NCI-H774 (cell line): ENCODE data around the gene MAPKBP1.
"Not testable (repeated sequence)": the region's sequence is repeated elsewhere in the genome, so short reads cannot be mapped to it uniquely, and the experiment has no call there.

Experiments
- DNase-seq: peaks from one replicate; lab custom pipeline; 2025; lab: John Stamatoyannopoulos, UW

MAPKBP1 gene

DNA sequence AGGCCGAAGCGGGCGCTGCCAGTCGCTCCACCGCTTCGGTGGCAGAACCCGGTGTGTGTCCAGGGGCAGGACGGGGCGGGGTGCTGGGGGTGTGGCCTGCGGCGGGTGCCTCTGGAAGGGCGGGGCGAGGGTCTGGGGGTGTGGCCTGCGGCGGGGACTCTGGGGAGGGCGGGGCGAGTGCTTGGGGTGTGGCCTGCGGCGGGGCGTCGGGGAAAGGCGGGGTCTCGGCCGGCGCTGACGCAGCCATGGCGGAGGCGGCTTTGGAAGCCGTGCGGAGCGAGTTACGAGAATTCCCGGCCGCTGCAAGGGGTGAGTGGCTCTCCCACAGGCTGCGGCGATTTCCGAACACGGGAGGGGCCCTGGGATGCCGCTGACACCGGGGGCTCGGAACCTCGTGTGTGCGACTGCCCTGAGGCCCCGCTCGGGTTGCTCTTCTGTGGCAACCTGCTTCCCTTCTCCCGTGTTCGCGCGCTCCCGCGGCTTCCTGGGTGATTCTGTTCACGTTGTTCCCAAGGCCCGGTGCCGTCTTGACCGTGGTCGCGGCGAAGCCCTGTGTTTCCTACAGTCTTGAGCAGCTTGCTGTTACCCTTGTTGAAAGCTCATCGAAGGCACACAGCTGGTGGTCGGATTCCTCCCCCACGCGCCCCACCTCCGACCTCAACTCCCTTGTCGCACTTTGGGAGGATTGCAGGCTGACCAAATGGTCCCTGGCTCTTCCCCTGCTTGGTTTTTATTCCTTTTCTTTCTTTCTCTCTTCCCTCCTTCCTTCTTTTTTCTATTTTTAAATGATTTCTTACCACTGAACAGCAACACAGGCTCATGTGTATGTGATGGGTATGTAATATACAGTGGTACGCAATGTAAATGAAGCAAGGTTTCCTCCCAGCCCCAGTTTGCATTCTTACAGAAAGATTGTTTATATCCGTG is 53.9 kb downstream of the MAPKBP1 start, which contains the start of gene JMJD7:
TSS of gene JMJD7 (plus strand) at position 213 of the 927 bp plus-strand sequence. CDS start at position 246, 33 bp downstream.
- DNase-seq, result peak; percentile 82

DNA sequence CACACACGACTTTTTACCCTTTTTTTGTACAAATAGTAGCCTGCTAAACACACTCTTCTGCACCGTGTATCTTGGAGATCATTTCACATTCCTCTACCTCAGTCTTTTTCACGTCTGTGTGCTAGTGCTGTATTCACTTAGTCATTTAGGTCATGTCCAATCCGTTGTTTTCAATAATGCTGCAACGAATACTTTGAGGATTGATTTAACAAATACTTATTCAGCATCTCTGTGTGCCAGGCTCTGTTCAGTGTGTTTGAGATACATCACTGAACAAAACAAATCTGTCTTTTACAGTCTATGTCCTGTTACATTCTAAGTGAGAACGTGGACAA is 54.5 kb downstream of the MAPKBP1 start:
- DNase-seq, result no peak

GRCh38 chr15:41829959-41830646 is 55.8 kb downstream of the MAPKBP1 start:
- no peak for DNase-seq

GRCh38 chr15:41831291-41831690 is 57.0 kb downstream of the MAPKBP1 start:
- not testable (repeated sequence) for DNase-seq

GRCh38 chr15:41832208-41832607 is 57.9 kb downstream of the MAPKBP1 start:
- DNase-seq, result no peak

DNA sequence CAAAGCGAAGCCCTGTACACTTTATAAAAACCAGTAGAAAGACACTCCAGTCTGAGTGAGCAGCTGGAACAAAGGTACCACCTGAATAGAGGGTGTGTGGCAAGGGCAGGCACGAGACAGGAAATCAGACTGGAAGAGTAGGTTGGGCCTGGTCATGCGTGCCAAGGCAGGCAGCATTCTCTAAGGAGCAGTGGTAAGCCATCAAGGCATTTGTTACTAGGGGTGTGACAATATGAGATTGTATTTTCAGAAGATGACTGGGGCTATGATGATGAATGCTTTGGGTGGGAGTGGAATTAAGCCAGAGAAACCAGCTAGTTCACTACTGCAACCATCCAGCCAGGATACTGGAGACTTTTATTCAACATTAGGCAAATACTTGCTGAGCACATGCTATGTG is 58.6 kb downstream of the MAPKBP1 start:
- no peak for DNase-seq

DNA sequence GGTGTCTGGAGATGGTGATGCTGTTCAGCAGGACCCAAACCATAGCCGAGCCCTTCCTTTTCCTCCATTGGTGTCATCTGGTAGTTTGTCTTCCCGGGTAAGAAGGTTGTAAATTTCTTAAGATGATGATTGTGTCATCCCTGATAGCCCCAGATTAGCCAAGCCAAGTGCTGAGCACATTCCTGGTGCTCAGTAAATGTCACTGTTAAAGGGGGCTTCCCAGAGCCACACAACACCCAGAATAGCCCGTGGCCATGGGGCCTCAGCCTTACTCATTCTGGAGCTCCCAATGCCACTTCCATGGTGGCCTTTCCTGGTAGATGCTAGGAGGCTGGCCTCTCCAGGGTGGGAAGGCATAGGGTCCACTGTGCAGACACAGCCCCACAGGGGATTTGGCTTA is 59.8 kb downstream of the MAPKBP1 start:
- DNase-seq, result no peak

DNA sequence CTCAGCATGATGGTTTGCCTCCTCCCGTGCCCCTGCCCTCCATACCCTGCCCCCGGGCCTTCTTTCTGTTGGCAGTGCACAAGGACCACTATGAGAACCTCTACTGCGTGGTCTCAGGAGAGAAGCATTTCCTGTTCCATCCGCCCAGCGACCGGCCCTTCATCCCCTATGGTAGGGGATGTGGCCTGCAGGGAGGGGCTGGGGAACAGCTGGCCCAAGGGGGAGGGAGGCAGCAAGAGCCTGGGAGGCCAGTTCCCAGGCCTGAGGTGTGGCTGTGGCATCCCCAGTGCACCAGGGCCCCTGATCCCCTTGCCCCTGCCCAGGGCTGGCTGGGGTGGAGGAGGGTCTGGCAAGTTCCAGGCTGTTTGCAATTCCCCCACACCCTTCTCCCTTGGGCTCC is 61.8 kb downstream of the MAPKBP1 start:
- DNase-seq, result no peak

DNA sequence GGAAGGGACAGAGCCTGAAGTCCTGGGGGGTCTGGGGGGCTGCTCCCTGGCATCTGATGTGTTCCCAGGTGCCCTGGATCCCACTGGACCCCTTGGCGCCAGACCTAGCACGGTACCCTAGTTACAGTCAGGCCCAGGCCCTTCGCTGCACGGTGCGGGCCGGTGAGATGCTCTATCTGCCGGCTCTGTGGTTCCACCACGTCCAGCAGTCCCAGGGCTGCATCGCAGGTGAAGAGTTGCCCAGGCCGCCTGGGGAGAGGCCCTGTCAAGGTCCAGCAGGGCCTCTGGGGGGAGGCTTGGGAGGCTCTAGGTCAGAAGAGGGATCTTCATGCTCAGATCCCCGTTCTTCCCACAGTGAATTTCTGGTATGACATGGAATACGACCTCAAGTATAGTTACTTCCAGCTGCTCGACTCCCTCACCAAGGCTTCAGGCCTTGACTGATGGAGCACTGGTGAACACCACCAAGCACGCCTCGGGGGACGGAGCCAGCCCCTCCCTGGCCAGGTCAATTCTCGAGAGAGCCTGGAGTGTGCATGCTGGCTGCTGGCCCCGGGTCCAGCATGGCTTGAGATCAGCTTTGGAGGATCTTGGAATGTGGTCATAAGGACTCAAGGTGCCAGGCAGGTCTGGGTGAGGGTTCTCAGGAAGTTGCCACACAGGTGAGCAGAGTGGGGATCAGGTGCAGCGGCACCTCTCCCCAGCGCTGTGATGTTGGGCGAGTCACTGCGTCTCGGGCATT is 62.6 kb downstream of the MAPKBP1 start:
- DNase-seq, result no peak

DNA sequence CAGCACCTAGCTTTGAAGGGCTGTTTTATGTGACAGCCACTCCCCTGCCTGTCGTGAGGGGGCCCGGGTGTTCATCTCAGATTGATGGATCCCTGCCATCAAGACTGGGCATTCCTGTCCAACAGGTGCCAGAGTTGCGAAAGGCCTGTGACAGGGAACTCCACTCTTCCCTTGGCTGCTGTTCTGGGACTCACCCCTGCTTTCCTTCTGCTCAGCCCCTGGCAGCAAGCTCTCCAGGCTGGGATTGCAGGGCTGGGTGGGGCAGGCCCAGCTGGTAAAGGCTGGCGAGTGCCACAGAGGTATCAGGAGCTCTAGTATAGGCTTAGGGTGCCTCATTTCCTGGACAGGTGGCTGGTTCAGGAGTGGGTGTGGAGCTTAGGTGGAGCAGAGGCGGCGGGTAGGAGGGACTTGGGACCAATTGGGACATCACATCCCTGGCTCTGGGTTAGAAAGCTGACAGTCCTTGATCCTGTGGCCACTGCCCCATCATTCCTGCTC is 64.2 kb downstream of the MAPKBP1 start, which contains the start of gene PLA2G4B:
TSS of gene PLA2G4B (plus strand) at position 448 of the 498 bp plus-strand sequence. CDS start 67 bp downstream, outside the sequence.
- no peak for DNase-seq

GRCh38 chr15:41839781-41840491 is 65.7 kb downstream of the MAPKBP1 start:
- DNase-seq, result no peak

GRCh38 chr15:41840673-41841072 is 66.4 kb downstream of the MAPKBP1 start:
- no peak for DNase-seq

DNA sequence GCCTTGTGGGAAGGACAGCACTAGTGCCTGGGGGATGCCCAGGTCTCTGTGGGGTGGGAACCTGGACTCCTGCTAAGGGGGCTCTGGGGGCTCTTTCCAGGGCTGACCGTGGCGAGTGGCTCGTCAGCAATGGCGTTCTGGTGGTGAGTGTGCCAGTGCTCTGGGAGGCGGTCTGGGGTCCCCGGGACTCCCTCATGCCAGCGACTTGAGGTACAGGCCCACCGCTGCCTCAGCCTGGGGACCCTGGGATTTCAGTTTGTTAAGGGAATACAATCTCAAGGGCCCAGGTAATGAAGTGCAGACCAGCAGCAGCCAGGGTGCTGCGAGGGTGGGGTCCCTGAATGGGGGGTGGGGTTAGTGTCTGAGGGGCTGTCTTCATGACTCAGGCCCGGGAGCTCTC is 66.8 kb downstream of the MAPKBP1 start:
- no peak for DNase-seq

DNA sequence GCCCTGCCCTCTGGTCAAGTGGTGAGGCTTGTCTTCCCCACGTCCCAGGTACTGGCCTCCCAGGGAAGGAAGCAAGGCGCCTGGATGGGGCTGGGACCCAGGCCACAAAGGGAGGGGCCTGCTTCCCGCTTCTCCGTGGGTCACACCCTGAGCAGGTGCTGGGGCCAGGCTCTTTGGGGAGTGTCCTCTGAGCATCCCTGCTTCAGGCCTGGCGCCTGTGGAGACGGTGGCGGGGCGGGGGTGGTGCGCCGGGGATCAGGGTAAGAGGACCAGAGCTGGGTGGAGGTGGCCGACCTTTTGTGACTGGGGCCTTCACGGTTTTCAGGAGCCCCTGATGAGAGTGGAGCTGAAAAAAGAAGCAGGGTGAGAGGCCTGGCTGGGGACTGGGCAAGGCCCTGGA is 67.9 kb downstream of the MAPKBP1 start:
- no peak for DNase-seq

- no peak for DNase-seq
Observed at GRCh38 chr15:41843571-41843970, 69.3 kb downstream of the MAPKBP1 start.

DNA sequence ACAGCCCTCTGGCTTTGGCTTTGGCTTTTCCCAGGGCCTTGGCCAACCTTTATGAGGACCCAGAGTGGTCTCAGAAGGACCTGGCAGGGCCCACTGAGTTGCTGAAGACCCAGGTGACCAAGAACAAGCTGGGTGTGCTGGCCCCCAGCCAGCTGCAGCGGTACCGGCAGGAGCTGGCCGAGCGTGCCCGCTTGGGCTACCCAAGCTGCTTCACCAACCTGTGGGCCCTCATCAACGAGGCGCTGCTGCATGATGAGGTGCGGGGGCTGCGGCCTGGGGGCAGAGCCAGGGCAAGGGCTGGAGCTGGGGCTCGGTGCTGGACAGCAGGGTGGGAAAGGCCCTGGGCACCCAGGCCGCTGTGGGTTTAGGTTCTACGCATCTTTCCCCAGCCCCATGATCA is 70.5 kb downstream of the MAPKBP1 start:
- no peak for DNase-seq

GRCh38 chr15:41847206-41847605 is 72.9 kb downstream of the MAPKBP1 start:
- no peak for DNase-seq

GRCh38 chr15:41847981-41848380 is 73.7 kb downstream of the MAPKBP1 start:
- no peak for DNase-seq

DNA sequence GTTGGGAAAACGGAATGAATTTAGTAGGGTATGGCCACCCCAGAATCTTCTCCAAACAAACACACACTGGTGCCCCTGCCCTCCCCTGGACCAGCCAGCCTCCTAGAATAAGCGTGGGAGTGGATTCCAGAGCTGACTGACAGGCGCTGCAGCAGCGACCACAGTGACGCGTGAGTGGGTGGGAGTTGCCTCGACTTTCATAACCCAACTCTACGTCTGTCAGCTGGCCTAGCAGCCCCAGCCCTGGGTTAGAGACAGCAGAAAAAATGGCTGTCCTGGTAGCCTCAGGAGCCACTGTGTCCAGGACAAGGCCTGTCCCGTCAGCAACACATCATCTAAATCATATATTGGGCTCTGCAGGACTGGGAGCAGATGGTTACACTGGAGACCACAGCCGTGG is 74.3 kb downstream of the MAPKBP1 start:
- no peak for DNase-seq

- no peak for DNase-seq
Observed at GRCh38 chr15:41849204-41849603, 74.9 kb downstream of the MAPKBP1 start.

GRCh38 chr15:41849861-41850260 is 75.6 kb downstream of the MAPKBP1 start:
- no peak for DNase-seq
